GM12873 (cell line): ENCODE data around the gene FBN1.

Source experiments
- CTCF ChIP-seq: IDR thresholded peaks from 2 replicates; pipeline ENCODE4 v1.5.1; 2012; ENCODE audit warnings: low read depth, mild to moderate bottlenecking, moderate library complexity, low read length, control low read depth; ENCODE audit not compliant: insufficient read depth; ENCODE audit errors: missing control alignments

Gene FBN1

GRCh38 chr15:48622237-48622636, 23.3 kb downstream of the FBN1 start:
- no peak for TF ChIP-seq CTCF

- no peak for TF ChIP-seq CTCF
Measured at GRCh38 chr15:48619446-48619845, 26.1 kb downstream of the FBN1 start.

- TF ChIP-seq CTCF: no peak
Measured at GRCh38 chr15:48617619-48618018, 27.9 kb downstream of the FBN1 start.

GRCh38 chr15:48616216-48616615, 29.3 kb downstream of the FBN1 start:
- TF ChIP-seq CTCF: no peak

GRCh38 chr15:48614051-48614450, 31.5 kb downstream of the FBN1 start:
- TF ChIP-seq CTCF: no peak

GRCh38 chr15:48609486-48609885, 36.0 kb downstream of the FBN1 start:
- TF ChIP-seq CTCF: no peak

GRCh38 chr15:48607846-48608245, 37.7 kb downstream of the FBN1 start:
- TF ChIP-seq CTCF: no peak
